Liver (tissue), 9 donors: Measurements from ENCODE around the gene OCEL1. TPM values are rescaled to one million over a fixed set of nuclear protein-coding genes. Genes with fewer than 3 reads are reported as not detected.

ENCODE experiments used
- DNase-seq: peaks from one replicate; pipeline ENCODE4 v3.0.0-alpha.2; 2017; ENCODE audit warnings: low spot score
- H3K27ac ChIP-seq, 2 donors: one replicate each; pipeline ENCODE4 v1.7.0; 2013; ENCODE audit warnings: inconsistent platforms in 2 of 2, low read length in 2 of 2, control low read depth in 1 of 2, low read depth in 1 of 2, mild to moderate bottlenecking in 1 of 2
- H3K27me3 ChIP-seq, 4 donors: one replicate each; pipeline versions ENCODE4 v1.6.1 to v1.7.0; 2013; ENCODE audit warnings: low read length in 3 of 4, inconsistent platforms in 1 of 4, mild to moderate bottlenecking in 1 of 4, moderate library complexity in 1 of 4; ENCODE audit not compliant: control insufficient read depth in 4 of 4, insufficient read depth in 4 of 4
- H3K36me3 ChIP-seq, 4 donors: one replicate each; pipeline versions ENCODE4 v1.6.1 to v1.7.0; 2013; ENCODE audit warnings: low read length in 3 of 4, mild to moderate bottlenecking in 3 of 4, low read depth in 1 of 4, moderate library complexity in 1 of 4; ENCODE audit not compliant: control insufficient read depth in 4 of 4, insufficient read depth in 3 of 4
- H3K4me1 ChIP-seq, 4 donors: one replicate each; pipeline versions ENCODE4 v1.6.1 to v1.7.0; 2013; ENCODE audit warnings: low read length in 3 of 4, mild to moderate bottlenecking in 3 of 4, moderate library complexity in 1 of 4; ENCODE audit not compliant: control insufficient read depth in 4 of 4, insufficient read depth in 4 of 4
- H3K4me3 ChIP-seq, 3 donors: one replicate each; pipeline versions ENCODE4 v1.6.1 to v1.7.0; 2013; ENCODE audit warnings: low read length in 3 of 3, control low read depth in 1 of 3, low read depth in 1 of 3, mild to moderate bottlenecking in 1 of 3
- H3K9ac ChIP-seq, 2 donors: one replicate each; pipeline ENCODE4 v1.7.0; 2013; ENCODE audit warnings: low read length in 2 of 2, mild to moderate bottlenecking in 2 of 2, moderate library complexity in 2 of 2, control low read depth in 1 of 2, low read depth in 1 of 2
- H3K9me3 ChIP-seq, 4 donors: one replicate each; pipeline versions ENCODE4 v1.6.1 to v1.7.0; 2013; ENCODE audit warnings: low read length in 3 of 4; ENCODE audit not compliant: control insufficient read depth in 4 of 4
- ATF3 ChIP-seq: IDR thresholded peaks from 2 replicates; pipeline ENCODE4 v1.6.1; 2016; ENCODE audit warnings: antibody characterized with exemption
- CTCF ChIP-seq: fragments of 150-350 bp; IDR thresholded peaks from 2 replicates; pipeline ENCODE4 v1.5.1; 2017; ENCODE audit warnings: improper control_type of control experiment, low read depth, low read length; ENCODE audit not compliant: missing input control
- EGR1 ChIP-seq, 2 donors: IDR thresholded peaks; 2 replicates each; pipeline ENCODE4 v1.6.1; 2016 to 2018; ENCODE audit warnings: antibody characterized with exemption in 2 of 2, low read depth in 2 of 2
- FOXA1 ChIP-seq: IDR thresholded peaks from 2 replicates; pipeline ENCODE4 v1.6.1; 2016; ENCODE audit warnings: antibody characterized with exemption
- FOXA2 ChIP-seq: IDR thresholded peaks from 2 replicates; pipeline ENCODE4 v1.6.1; 2016; ENCODE audit warnings: antibody characterized with exemption
- GABPA ChIP-seq, 2 donors: IDR thresholded peaks in 1 of 2; conservative IDR thresholded peaks in 1 of 2; 2 replicates each; pipeline ENCODE4 v1.6.1; 2016; ENCODE audit warnings: antibody characterized with exemption in 2 of 2, mild to moderate bottlenecking in 1 of 2, moderate library complexity in 1 of 2
- HNF4A ChIP-seq, 2 donors: conservative IDR thresholded peaks; 2 replicates each; pipeline ENCODE4 v1.6.1; 2016; ENCODE audit warnings: antibody characterized with exemption in 2 of 2, mild to moderate bottlenecking in 2 of 2
- HNF4G ChIP-seq: IDR thresholded peaks from 2 replicates; pipeline ENCODE4 v1.6.1; 2016; ENCODE audit warnings: antibody characterized with exemption
- JUND ChIP-seq, 2 donors: IDR thresholded peaks; 2 replicates each; pipeline ENCODE4 v1.6.1; 2016; ENCODE audit warnings: antibody characterized with exemption in 2 of 2
- MAX ChIP-seq: IDR thresholded peaks from 2 replicates; pipeline ENCODE4 v1.6.1; 2016; ENCODE audit warnings: antibody characterized with exemption
- NR2F2 ChIP-seq: IDR thresholded peaks from 2 replicates; pipeline ENCODE4 v1.6.1; 2016; ENCODE audit warnings: antibody characterized with exemption
- RAD21 ChIP-seq, 2 donors: IDR thresholded peaks; 2 replicates each; pipeline ENCODE4 v1.6.1; 2016; ENCODE audit warnings: antibody characterized with exemption in 2 of 2, mild to moderate bottlenecking in 2 of 2
- RXRA ChIP-seq, 2 donors: IDR thresholded peaks; 2 replicates each; pipeline ENCODE4 v1.6.1; 2017 to 2018; ENCODE audit warnings: antibody characterized with exemption in 2 of 2, mild to moderate bottlenecking in 1 of 2
- SP1 ChIP-seq: IDR thresholded peaks from 2 replicates; pipeline ENCODE4 v1.6.1; 2018; ENCODE audit warnings: antibody characterized with exemption, mild to moderate bottlenecking
- TAF1 ChIP-seq: conservative IDR thresholded peaks from 2 replicates; pipeline ENCODE4 v1.6.1; 2016; ENCODE audit warnings: antibody characterized with exemption, mild to moderate bottlenecking
- YY1 ChIP-seq: IDR thresholded peaks from 2 replicates; pipeline ENCODE4 v1.6.1; 2016; ENCODE audit warnings: antibody characterized with exemption, mild to moderate bottlenecking
- WGBS: extraction: QIAGEN DNeasy Blood & Tissue Kit; methylation state at CpG from one replicate; pipeline ENCODE4 v1.1.7; 2013; 5-methylcytosine and 5-hydroxymethylcytosine counted together
- polyA plus RNA-seq, 2 donors: library from polyadenylated mRNA; stranded (reverse) in 1 of 2; unstranded in 1 of 2; fragments of 200-250 nt in 1 of 2; fragments of >200 nt in 1 of 2; fragmentation: Nextera tagmentation in 1 of 2; extraction: Ambion mirVana in 1 of 2; gene quantifications; one replicate each; pipeline versions ENCODE4 v1.2.1 to v1.2.3, GENCODE V29; 2013 to 2015
- total RNA-seq, 2 donors: library from RNA; depleted of rRNA; stranded (reverse); fragments of >200 nt; gene quantifications; one replicate each; pipeline ENCODE4 v1.2.3, GENCODE V29; 2014
- TF ChIP-seq, protein P1 (sequence below): IDR thresholded peaks from 2 replicates; pipeline ENCODE4 v1.6.1; 2016; ENCODE audit warnings: antibody characterized with exemption, mild to moderate bottlenecking
- donor health status: healthy.
- donor health status: healthy.
- donor health status: healthy.
- donor health status: healthy.
- donor health status: healthy.

Gene OCEL1
- total and polyA plus RNA-seq, 4 donors = 4.9 to 32.5 (median 20.8) TPM

GRCh38 chr19:17205237-17206140 lies 20.5 kb upstream of the OCEL1 start:
- no peaks in the 10 kb centered on the region for H3K9me3 ChIP-seq
- H3K4me1 ChIP-seq = peaks cover 0 to 9% (median 7%) of the 10 kb centered on the region in 4 donors
- 82% methylated on average over 27 of the region's 27 CpGs for WGBS
- no peaks in the 10 kb centered on the region for H3K27me3 ChIP-seq
- no peak overlapping the region for H3K27ac ChIP-seq
- H3K36me3 ChIP-seq = peaks cover 6 to 35% (median 10%) of the 10 kb centered on the region in 4 donors
- DNase-seq = peak; percentile 75
- no peak overlapping the region for H3K4me3 ChIP-seq
- no peak overlapping the region for H3K9ac ChIP-seq
- TF ChIP-seq MAX (no peak), HNF4G (no peak), GABPA (IDR thresholded peaks at IDR 0.05 in 1 of 2, conservative IDR thresholded peaks at IDR 0.05 in 1 of 2) (no peak), NR2F2 (no peak), CTCF (peak; percentile 56), EGR1 (IDR thresholded peaks at IDR 0.05; ENCODE audit: low read depth in 2 of 2) (no peak), FOXA2 (no peak), ATF3 (no peak), YY1 (no peak), FOXA1 (no peak), RAD21 (IDR thresholded peaks at IDR 0.05) (peak; percentile 77 to 92)
- TF ChIP-seq, protein P1, sequence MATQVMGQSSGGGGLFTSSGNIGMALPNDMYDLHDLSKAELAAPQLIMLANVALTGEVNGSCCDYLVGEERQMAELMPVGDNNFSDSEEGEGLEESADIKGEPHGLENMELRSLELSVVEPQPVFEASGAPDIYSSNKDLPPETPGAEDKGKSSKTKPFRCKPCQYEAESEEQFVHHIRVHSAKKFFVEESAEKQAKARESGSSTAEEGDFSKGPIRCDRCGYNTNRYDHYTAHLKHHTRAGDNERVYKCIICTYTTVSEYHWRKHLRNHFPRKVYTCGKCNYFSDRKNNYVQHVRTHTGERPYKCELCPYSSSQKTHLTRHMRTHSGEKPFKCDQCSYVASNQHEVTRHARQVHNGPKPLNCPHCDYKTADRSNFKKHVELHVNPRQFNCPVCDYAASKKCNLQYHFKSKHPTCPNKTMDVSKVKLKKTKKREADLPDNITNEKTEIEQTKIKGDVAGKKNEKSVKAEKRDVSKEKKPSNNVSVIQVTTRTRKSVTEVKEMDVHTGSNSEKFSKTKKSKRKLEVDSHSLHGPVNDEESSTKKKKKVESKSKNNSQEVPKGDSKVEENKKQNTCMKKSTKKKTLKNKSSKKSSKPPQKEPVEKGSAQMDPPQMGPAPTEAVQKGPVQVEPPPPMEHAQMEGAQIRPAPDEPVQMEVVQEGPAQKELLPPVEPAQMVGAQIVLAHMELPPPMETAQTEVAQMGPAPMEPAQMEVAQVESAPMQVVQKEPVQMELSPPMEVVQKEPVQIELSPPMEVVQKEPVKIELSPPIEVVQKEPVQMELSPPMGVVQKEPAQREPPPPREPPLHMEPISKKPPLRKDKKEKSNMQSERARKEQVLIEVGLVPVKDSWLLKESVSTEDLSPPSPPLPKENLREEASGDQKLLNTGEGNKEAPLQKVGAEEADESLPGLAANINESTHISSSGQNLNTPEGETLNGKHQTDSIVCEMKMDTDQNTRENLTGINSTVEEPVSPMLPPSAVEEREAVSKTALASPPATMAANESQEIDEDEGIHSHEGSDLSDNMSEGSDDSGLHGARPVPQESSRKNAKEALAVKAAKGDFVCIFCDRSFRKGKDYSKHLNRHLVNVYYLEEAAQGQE = no peak

DNA sequence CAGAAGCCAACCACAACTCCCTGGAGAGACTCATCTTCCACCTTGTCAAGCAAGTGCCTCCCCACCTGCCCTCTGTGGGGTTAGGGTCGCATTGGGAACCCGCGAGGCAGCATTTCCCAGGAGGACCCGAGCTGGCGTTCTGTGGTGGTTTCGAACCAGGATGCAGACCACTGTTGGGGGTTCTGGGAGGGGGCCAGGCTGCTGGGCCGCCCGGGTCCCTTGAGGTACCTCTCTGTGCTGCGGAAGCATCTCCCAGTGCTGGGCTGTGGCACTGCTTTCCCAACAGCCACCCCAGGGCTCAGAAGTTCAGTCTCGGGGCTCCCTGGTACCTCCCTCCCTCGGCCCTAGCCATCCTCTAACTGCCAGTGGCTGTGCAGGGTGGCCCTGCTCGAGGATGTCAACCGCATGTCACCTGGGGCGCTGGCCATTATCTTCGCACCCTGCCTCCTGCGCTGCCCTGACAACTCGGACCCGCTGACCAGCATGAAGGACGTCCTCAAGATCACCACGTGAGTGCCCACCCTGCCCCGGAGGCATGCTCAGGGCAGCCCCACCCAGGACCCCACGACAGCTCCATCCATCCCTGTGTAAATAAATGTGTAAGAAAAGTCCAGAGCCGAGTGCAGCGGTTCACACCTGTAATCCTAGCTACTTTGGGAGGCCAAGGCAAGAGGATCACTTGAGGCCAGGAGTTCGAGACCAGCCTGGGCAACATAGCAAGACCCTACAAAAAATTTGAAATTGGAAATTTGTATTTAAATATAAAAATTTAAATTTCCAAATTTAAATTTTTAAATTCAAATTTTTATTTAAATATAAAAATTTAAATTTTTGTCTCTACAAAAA lies 19.1 kb upstream of the OCEL1 start:
- Histone ChIP-seq H3K4me3 (no peak overlapping the region), H3K9me3 (no peaks in the 10 kb centered on the region), H3K27ac (no peak overlapping the region), H3K9ac (no peak overlapping the region), H3K36me3 (peaks cover 5 to 33% (median 11%) of the 10 kb centered on the region in 4 donors), H3K4me1 (no peaks in the 10 kb centered on the region), H3K27me3 (no peaks in the 10 kb centered on the region)
- WGBS = 95% methylated on average over 25 of the region's 25 CpGs
- DNase-seq = no peak
- TF ChIP-seq RXRA (IDR thresholded peaks at IDR 0.05) = no peak
- no peak for TF ChIP-seq HNF4G
- no peak for TF ChIP-seq HNF4A (conservative IDR thresholded peaks at IDR 0.05)
- TF ChIP-seq JUND (IDR thresholded peaks at IDR 0.05) = no peak
- no peak for TF ChIP-seq SP1
- TF ChIP-seq, protein P1 = no peak
- no peak for TF ChIP-seq MAX
- TF ChIP-seq TAF1 = no peak
- no peak for TF ChIP-seq FOXA2
- TF ChIP-seq ATF3 = no peak
